Inferior parietal cortex (tissue), 1 donor: ENCODE results near the gene LRMDA.
"Not testable (repeated sequence)": the region's sequence is repeated elsewhere in the genome, so short reads cannot be mapped to it uniquely, and the experiment has no call there.

Source experiments
- DNase-seq: peaks from one replicate; pipeline ENCODE4 v3.0.0-alpha.2; 2016; ENCODE audit errors: extremely low spot score

LRMDA gene

GRCh38 chr10:76553263-76554032 is 1122.0 kb downstream of the LRMDA start:
- no peak for DNase-seq

- DNase-seq = no peak
These were observed 1122.6 kb downstream of the LRMDA start for GRCh38 chr10:76554033-76554408.

- DNase-seq = peak; percentile 9
These were observed 1123.1 kb downstream of the LRMDA start for GRCh38 chr10:76554478-76554877.

- DNase-seq = no peak
These were observed 1123.7 kb downstream of the LRMDA start for GRCh38 chr10:76555067-76555670.

GRCh38 chr10:76557366-76557765 is 1125.9 kb downstream of the LRMDA start:
- DNase-seq = no peak

- DNase-seq = no peak
These were observed 1127.2 kb downstream of the LRMDA start for GRCh38 chr10:76558586-76558985.

- DNase-seq = no peak
These were observed 1127.8 kb downstream of the LRMDA start for GRCh38 chr10:76558996-76559891.

GRCh38 chr10:76559892-76560220 is 1128.4 kb downstream of the LRMDA start:
- DNase-seq = no peak

GRCh38 chr10:76560338-76560737 is 1128.9 kb downstream of the LRMDA start:
- no peak for DNase-seq

- DNase-seq = no peak
These were observed 1131.9 kb downstream of the LRMDA start for GRCh38 chr10:76563286-76563685.

GRCh38 chr10:76572021-76572420 is 1140.6 kb downstream of the LRMDA start:
- DNase-seq = no peak

GRCh38 chr10:76576276-76576962 is 1145.0 kb downstream of the LRMDA start:
- no peak for DNase-seq

GRCh38 chr10:76577455-76577854 is 1146.0 kb downstream of the LRMDA start:
- no peak for DNase-seq

- DNase-seq = no peak
These were observed 1150.3 kb downstream of the LRMDA start for GRCh38 chr10:76581506-76582256.

GRCh38 chr10:76582531-76582930 is 1151.1 kb downstream of the LRMDA start:
- DNase-seq = no peak

GRCh38 chr10:76583711-76584161 is 1152.3 kb downstream of the LRMDA start:
- no peak for DNase-seq

GRCh38 chr10:76584466-76584865 is 1153.0 kb downstream of the LRMDA start:
- not testable (repeated sequence) for DNase-seq
